ENCODE data around the gene TMEM164. TPM values are rescaled to one million over a fixed set of nuclear protein-coding genes. Genes with fewer than 3 reads are reported as not detected.

The TMEM164 gene
- total RNA-seq, 2 donors from 2014 or later: 30.3 to 36.6 TPM

- TF ChIP-seq CTCF (IDR thresholded peaks at IDR 0.05): no peak
- no peak for DNase-seq (ENCODE audit: low spot score)
- peaks cover 6% of the 10 kb centered on the region for H3K36me3 ChIP-seq
- H3K27ac ChIP-seq: no peak overlapping the region
- peaks cover 0 to 8% of the 10 kb centered on the region in 2 donors for H3K4me1 ChIP-seq
- no peaks in the 10 kb centered on the region for H3K27me3 ChIP-seq
- H3K9me3 ChIP-seq: no peaks in the 10 kb centered on the region
- H3K4me3 ChIP-seq: no peak overlapping the region
Observed at GRCh38 chrX:110025395-110025794, 22.5 kb downstream of the TMEM164 start.

DNA sequence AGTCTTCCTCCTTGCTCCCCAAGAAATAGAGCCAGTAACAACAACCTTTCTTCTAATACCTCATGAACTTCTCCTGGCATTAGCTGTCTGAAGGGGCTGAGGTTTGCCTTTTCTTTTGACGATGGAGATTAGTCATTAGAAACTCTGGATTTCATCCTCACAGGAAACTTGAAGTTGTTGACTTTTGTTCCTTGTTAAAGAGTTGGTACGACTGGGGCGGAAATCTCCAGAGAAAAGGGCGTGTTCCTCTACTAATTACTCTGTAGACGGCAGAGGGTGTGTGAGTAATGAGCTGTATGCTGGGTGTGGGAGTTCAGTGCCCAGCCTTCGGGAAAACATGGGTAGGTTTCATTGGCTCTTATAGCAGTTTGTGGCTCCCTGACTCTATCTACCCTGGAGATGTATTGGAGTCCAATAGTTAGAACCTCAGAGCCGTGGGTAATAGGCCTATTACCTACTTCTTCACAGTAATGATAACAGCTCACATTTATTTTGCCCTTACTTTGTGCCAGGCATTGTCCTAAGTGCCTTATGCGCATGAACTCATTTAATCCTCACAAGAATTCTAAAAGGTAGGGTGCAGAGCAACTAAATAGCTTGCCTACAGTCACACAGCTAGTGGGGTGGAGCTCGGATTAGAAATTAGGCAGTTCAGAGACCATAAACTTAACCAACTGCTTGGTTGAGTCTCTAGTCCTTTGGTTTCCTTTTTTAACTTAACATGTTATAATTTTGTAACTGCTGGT, 23.4 kb downstream of the TMEM164 start:
- H3K27me3 ChIP-seq: no peaks in the 10 kb centered on the region
- TF ChIP-seq CTCF (IDR thresholded peaks at IDR 0.05): no peak
- no peaks in the 10 kb centered on the region for H3K9me3 ChIP-seq
- H3K27ac ChIP-seq: peak overlapping the region in 1 of 2 donors; percentile 40
- no peak for DNase-seq (ENCODE audit: low spot score)
- peaks cover 0 to 8% of the 10 kb centered on the region in 2 donors for H3K4me1 ChIP-seq
- H3K4me3 ChIP-seq: no peak overlapping the region
- H3K36me3 ChIP-seq: peaks cover 6% of the 10 kb centered on the region

GRCh38 chrX:110032534-110033147, 29.7 kb downstream of the TMEM164 start:
- H3K4me3 ChIP-seq: no peak overlapping the region
- TF ChIP-seq CTCF (IDR thresholded peaks at IDR 0.05): no peak
- no peaks in the 10 kb centered on the region for H3K27me3 ChIP-seq
- H3K36me3 ChIP-seq: no peaks in the 10 kb centered on the region
- no peaks in the 10 kb centered on the region for H3K4me1 ChIP-seq
- no peak for DNase-seq (ENCODE audit: low spot score)
- H3K27ac ChIP-seq: no peak overlapping the region
- H3K9me3 ChIP-seq: no peaks in the 10 kb centered on the region

GRCh38 chrX:110034036-110034435, 31.1 kb downstream of the TMEM164 start:
- Histone ChIP-seq H3K4me3 (no peak overlapping the region), H3K27me3 (no peaks in the 10 kb centered on the region), H3K36me3 (no peaks in the 10 kb centered on the region), H3K27ac (no peak overlapping the region), H3K9me3 (no peaks in the 10 kb centered on the region), H3K4me1 (no peaks in the 10 kb centered on the region)
- DNase-seq (ENCODE audit: low spot score): no peak
- no peak for TF ChIP-seq CTCF (IDR thresholded peaks at IDR 0.05)

DNA sequence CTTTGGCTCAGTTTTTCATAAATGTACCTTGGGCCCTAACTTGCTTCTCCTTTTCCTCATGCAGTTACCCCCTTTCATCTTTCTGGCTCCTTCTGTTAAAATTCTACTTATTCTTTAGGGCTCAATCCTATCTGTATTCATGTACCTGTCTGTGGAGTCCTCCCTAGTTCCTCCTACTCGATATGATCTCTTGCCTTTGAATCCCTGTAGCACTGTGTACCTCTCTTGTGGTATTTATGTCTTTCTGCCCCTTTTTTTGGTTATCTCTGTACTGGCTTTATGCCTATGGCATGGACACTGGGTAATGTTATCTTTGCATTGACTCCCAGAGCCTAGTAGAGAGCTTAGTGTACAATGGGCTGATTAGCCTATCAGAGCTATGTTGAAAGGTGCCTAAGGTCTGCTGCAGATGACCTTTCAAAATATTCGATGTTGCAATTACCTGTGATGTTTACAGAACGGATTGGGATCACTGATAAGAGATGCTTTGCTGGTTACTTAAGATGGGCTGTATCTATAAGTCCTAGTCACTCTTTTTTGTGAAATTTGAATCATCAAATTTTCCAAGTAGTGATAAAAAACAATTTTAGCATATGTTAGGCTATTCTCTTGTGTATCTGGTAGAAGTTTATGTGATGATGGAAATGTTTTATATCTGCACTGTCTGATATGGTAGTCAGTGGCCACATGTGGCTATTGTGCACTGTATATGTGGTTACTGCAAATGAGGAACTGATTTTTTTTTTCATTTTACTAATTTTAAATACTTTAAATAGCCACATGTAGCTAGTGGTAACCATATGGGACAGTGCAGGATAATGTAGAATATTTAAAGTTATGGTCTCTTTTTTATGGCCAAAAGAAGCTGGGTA, 33.5 kb downstream of the TMEM164 start:
- H3K27ac ChIP-seq: no peak overlapping the region
- no peak for TF ChIP-seq CTCF (IDR thresholded peaks at IDR 0.05)
- H3K27me3 ChIP-seq: no peaks in the 10 kb centered on the region
- no peak overlapping the region for H3K4me3 ChIP-seq
- no peaks in the 10 kb centered on the region for H3K4me1 ChIP-seq
- no peak for DNase-seq (ENCODE audit: low spot score)
- H3K36me3 ChIP-seq: no peaks in the 10 kb centered on the region
- H3K9me3 ChIP-seq: no peaks in the 10 kb centered on the region

All from right atrium auricular region (tissue), 2 donors.